NB4 (cell line): ENCODE data around the gene DUSP11.
A peak's percentile ranks its signal among the peaks of the same experiment; 100 is the strongest.

Experiments
- DNase-seq: peaks from one replicate; pipeline ENCODE4 v3.0.0; 2010; ENCODE audit warnings: low read depth
- H3K4me3 ChIP-seq: one replicate; pipeline ENCODE4 v1.5.1; 2011; ENCODE audit warnings: mild to moderate bottlenecking, low read depth, low read length, moderate library complexity
- MAX ChIP-seq: IDR thresholded peaks from 2 replicates; pipeline ENCODE4 v1.6.1; 2011; ENCODE audit warnings: low read depth, low read length
- MYC ChIP-seq: IDR thresholded peaks from 2 replicates; pipeline ENCODE4 v1.6.1; 2011; ENCODE audit warnings: low read depth, low read length
- POLR2A ChIP-seq: IDR thresholded peaks from 2 replicates; pipeline ENCODE4 v1.6.1; 2011; ENCODE audit warnings: mild to moderate bottlenecking; ENCODE audit not compliant: insufficient read length; ENCODE audit errors: extremely low read depth
- TF ChIP-seq, protein P1 (sequence below): IDR thresholded peaks from one replicate; pipeline ENCODE4 v1.5.1; 2012; ENCODE audit warnings: low read depth, low read length

The DUSP11 gene

GRCh38 chr2:73749314-73749713 lies 30.6 kb downstream of the DUSP11 start:
- no peak overlapping the region for H3K4me3 ChIP-seq
- peak; percentile 28 for DNase-seq
- TF ChIP-seq POLR2A (no peak), MAX (no peak), MYC (no peak)
- TF ChIP-seq, protein P1, sequence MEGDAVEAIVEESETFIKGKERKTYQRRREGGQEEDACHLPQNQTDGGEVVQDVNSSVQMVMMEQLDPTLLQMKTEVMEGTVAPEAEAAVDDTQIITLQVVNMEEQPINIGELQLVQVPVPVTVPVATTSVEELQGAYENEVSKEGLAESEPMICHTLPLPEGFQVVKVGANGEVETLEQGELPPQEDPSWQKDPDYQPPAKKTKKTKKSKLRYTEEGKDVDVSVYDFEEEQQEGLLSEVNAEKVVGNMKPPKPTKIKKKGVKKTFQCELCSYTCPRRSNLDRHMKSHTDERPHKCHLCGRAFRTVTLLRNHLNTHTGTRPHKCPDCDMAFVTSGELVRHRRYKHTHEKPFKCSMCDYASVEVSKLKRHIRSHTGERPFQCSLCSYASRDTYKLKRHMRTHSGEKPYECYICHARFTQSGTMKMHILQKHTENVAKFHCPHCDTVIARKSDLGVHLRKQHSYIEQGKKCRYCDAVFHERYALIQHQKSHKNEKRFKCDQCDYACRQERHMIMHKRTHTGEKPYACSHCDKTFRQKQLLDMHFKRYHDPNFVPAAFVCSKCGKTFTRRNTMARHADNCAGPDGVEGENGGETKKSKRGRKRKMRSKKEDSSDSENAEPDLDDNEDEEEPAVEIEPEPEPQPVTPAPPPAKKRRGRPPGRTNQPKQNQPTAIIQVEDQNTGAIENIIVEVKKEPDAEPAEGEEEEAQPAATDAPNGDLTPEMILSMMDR = no peak

- no peak overlapping the region for H3K4me3 ChIP-seq
- DNase-seq = no peak
- no peak for TF ChIP-seq MYC
- no peak for TF ChIP-seq POLR2A
- TF ChIP-seq, protein P1 = no peak
- no peak for TF ChIP-seq MAX
Measured at GRCh38 chr2:73746877-73747208, 33.1 kb downstream of the DUSP11 start.

GRCh38 chr2:73746015-73746876 lies 33.7 kb downstream of the DUSP11 start:
- no peak overlapping the region for H3K4me3 ChIP-seq
- no peak for TF ChIP-seq POLR2A
- TF ChIP-seq, protein P1 = no peak
- no peak for DNase-seq

GRCh38 chr2:73740767-73741166 lies 39.1 kb downstream of the DUSP11 start:
- no peak for TF ChIP-seq POLR2A
- TF ChIP-seq MYC = no peak
- TF ChIP-seq, protein P1 = no peak
- TF ChIP-seq MAX = no peak
- H3K4me3 ChIP-seq = no peak overlapping the region
- no peak for DNase-seq

- DNase-seq = no peak
- no peak overlapping the region for H3K4me3 ChIP-seq
- TF ChIP-seq, protein P1 = no peak
- TF ChIP-seq POLR2A = no peak
- TF ChIP-seq MYC = no peak
- TF ChIP-seq MAX = no peak
Measured at GRCh38 chr2:73739101-73739500, 40.8 kb downstream of the DUSP11 start.
